Liver (tissue), 3 donors: ENCODE results near the gene FCHO2.

Experiments
- CTCF ChIP-seq: fragments of 150-350 bp; IDR thresholded peaks from 2 replicates; pipeline ENCODE4 v1.5.1; 2017; ENCODE audit warnings: improper control_type of control experiment, low read depth, low read length; ENCODE audit not compliant: missing input control
- GABPA ChIP-seq, 2 donors: IDR thresholded peaks in 1 of 2; conservative IDR thresholded peaks in 1 of 2; 2 replicates each; pipeline ENCODE4 v1.6.1; 2016; ENCODE audit warnings: antibody characterized with exemption in 2 of 2, mild to moderate bottlenecking in 1 of 2, moderate library complexity in 1 of 2
- TAF1 ChIP-seq: conservative IDR thresholded peaks from 2 replicates; pipeline ENCODE4 v1.6.1; 2016; ENCODE audit warnings: antibody characterized with exemption, mild to moderate bottlenecking
- TF ChIP-seq, protein P1 (sequence below): IDR thresholded peaks from 2 replicates; pipeline ENCODE4 v1.6.1; 2016; ENCODE audit warnings: antibody characterized with exemption
- donor health status: healthy.
- donor health status: healthy.

- TF ChIP-seq CTCF (no peak), TAF1 (no peak), GABPA (IDR thresholded peaks at IDR 0.05 in 1 of 2, conservative IDR thresholded peaks at IDR 0.05 in 1 of 2) (no peak)
- TF ChIP-seq, protein P1, sequence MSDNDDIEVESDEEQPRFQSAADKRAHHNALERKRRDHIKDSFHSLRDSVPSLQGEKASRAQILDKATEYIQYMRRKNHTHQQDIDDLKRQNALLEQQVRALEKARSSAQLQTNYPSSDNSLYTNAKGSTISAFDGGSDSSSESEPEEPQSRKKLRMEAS: no peak
Observed at GRCh38 chr5:72991394-72991793, 35.6 kb downstream of the FCHO2 start.
